DOHH2 (cell line): ENCODE data around the gene PIGL.

ENCODE experiments used
- H3F3A ChIP-seq: fragments of 200-600 bp; sonication (generic), shearing (Covaris generic); 2 replicates; pipeline ENCODE4 v1.6.0; 2016; ENCODE audit warnings: antibody characterized with exemption, mild to moderate bottlenecking; ENCODE audit not compliant: control insufficient read depth, insufficient read depth
- H3K27ac ChIP-seq: fragments of 200-600 bp; sonication (generic); 2 replicates; pipeline ENCODE4 v1.5.1; 2014; ENCODE audit warnings: low read depth, mild to moderate bottlenecking, low read length, moderate library complexity
- H3K27me3 ChIP-seq: fragments of 200-600 bp; sonication (generic); 2 replicates; pipeline ENCODE4 v1.6.1; 2014; ENCODE audit warnings: mild to moderate bottlenecking, low read length, mixed read lengths; ENCODE audit not compliant: control insufficient read depth
- H3K36me3 ChIP-seq: fragments of 200-600 bp; sonication (generic); 2 replicates; pipeline ENCODE4 v1.6.1; 2014; ENCODE audit warnings: mild to moderate bottlenecking, low read length, moderate library complexity, mixed read lengths; ENCODE audit not compliant: control insufficient read depth
- H3K4me1 ChIP-seq: fragments of 200-600 bp; sonication (generic); 2 replicates; pipeline ENCODE4 v1.6.1; 2014; ENCODE audit warnings: mild to moderate bottlenecking, low read length, mixed read lengths; ENCODE audit not compliant: control insufficient read depth
- H3K4me2 ChIP-seq: fragments of 200-600 bp; sonication (generic); 2 replicates; pipeline ENCODE4 v1.6.0; 2014; ENCODE audit warnings: mild to moderate bottlenecking, low read length, moderate library complexity
- H3K4me3 ChIP-seq: fragments of 200-600 bp; sonication (generic); 2 replicates; pipeline ENCODE4 v1.5.1; 2014; ENCODE audit warnings: mild to moderate bottlenecking, low read length, mixed read lengths
- H3K79me2 ChIP-seq: fragments of 200-600 bp; sonication (generic); 2 replicates; pipeline ENCODE4 v1.6.1; 2014; ENCODE audit warnings: mild to moderate bottlenecking, low read length, mixed read lengths; ENCODE audit not compliant: control insufficient read depth
- H3K9me2 ChIP-seq: fragments of 200-600 bp; sonication (generic); replicated peaks from 2 replicates; pipeline ENCODE4 v1.6.1; 2014; ENCODE audit warnings: mild to moderate bottlenecking, low read length, mixed read lengths; ENCODE audit not compliant: control insufficient read depth
- H3K9me3 ChIP-seq: fragments of 200-600 bp; sonication (generic); 2 replicates; pipeline ENCODE4 v1.6.1; 2014; ENCODE audit warnings: antibody characterized with exemption, low read length, mixed read lengths; ENCODE audit not compliant: control insufficient read depth, insufficient read depth
- H4K20me1 ChIP-seq: fragments of 200-600 bp; sonication (generic); 2 replicates; pipeline ENCODE4 v1.6.0; 2014; ENCODE audit warnings: low read depth, mild to moderate bottlenecking, antibody characterized with exemption, low read length, moderate library complexity; ENCODE audit not compliant: control insufficient read depth, insufficient read depth
- EZH2phosphoT487 ChIP-seq: fragments of 200-600 bp; sonication (generic); IDR thresholded peaks from 2 replicates; pipeline ENCODE4 v1.6.1; 2017; ENCODE audit warnings: borderline replicate concordance, mild to moderate bottlenecking, antibody characterized with exemption, low read length, moderate library complexity, mixed read lengths
- TF ChIP-seq, protein P1 (sequence below): fragments of 200-600 bp; sonication (generic); IDR thresholded peaks from one replicate; pipeline ENCODE4 v1.5.1; 2014; ENCODE audit warnings: antibody characterized with exemption, mild to moderate bottlenecking, low read depth, low read length; ENCODE audit not compliant: poor library complexity, severe bottlenecking

Gene PIGL

GRCh38 chr17:16212793-16213192 lies 4.2 kb upstream of the PIGL start:
- Histone ChIP-seq H3K9me2 (no peaks in the 10 kb centered on the region), H3K27me3 (no peaks in the 10 kb centered on the region), H4K20me1 (peaks cover 20% of the 10 kb centered on the region; the same call in 1 of the 2 replicates), H3F3A (peaks cover 9% of the 10 kb centered on the region; the same call in 1 of the 2 replicates), H3K9me3 (no peaks in the 10 kb centered on the region), H3K4me3 (no peak overlapping the region), H3K4me2 (0 out of 2 replicates have a peak overlapping the region, but pooled peaks have one; percentile 83), H3K27ac (no peak overlapping the region), H3K36me3 (peaks cover 5% of the 10 kb centered on the region; the same call in 1 of the 2 replicates), H3K4me1 (peaks cover 27% of the 10 kb centered on the region), H3K79me2 (peaks cover 97% of the 10 kb centered on the region)
- TF ChIP-seq EZH2phosphoT487: no peak
- TF ChIP-seq, protein P1, sequence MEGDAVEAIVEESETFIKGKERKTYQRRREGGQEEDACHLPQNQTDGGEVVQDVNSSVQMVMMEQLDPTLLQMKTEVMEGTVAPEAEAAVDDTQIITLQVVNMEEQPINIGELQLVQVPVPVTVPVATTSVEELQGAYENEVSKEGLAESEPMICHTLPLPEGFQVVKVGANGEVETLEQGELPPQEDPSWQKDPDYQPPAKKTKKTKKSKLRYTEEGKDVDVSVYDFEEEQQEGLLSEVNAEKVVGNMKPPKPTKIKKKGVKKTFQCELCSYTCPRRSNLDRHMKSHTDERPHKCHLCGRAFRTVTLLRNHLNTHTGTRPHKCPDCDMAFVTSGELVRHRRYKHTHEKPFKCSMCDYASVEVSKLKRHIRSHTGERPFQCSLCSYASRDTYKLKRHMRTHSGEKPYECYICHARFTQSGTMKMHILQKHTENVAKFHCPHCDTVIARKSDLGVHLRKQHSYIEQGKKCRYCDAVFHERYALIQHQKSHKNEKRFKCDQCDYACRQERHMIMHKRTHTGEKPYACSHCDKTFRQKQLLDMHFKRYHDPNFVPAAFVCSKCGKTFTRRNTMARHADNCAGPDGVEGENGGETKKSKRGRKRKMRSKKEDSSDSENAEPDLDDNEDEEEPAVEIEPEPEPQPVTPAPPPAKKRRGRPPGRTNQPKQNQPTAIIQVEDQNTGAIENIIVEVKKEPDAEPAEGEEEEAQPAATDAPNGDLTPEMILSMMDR: no peak

- Histone ChIP-seq H3K27ac (peak overlapping the region; percentile 84), H3K79me2 (peaks cover 99% of the 10 kb centered on the region), H4K20me1 (peaks cover 20% of the 10 kb centered on the region; the same call in 1 of the 2 replicates), H3K4me2 (peak overlapping the region; percentile 83), H3K36me3 (peaks cover 5% of the 10 kb centered on the region; the same call in 1 of the 2 replicates), H3K9me3 (no peaks in the 10 kb centered on the region), H3K27me3 (no peaks in the 10 kb centered on the region), H3K9me2 (no peaks in the 10 kb centered on the region), H3K4me3 (peak overlapping the region; percentile 98), H3K4me1 (peaks cover 33% of the 10 kb centered on the region), H3F3A (peaks cover 9% of the 10 kb centered on the region; the same call in 1 of the 2 replicates)
- TF ChIP-seq EZH2phosphoT487: no peak
- TF ChIP-seq, protein P1: no peak
These were observed 2.6 kb upstream of the PIGL start for GRCh38 chr17:16214190-16215001.

DNA sequence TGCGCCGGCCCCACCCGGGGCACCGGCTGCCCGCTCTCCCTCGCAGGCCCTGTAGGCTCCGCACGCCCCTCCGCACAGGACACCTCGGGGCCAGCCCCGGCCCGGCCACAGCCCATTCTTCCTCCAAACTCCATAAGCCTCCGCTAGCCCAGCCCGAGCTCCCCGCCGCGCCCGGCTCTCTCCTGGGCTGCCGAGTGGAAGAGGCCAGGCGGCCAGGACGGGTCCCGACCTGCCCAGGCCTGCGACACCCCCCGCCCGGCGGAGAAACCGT lies 2.1 kb upstream of the PIGL start:
- H3K4me2 ChIP-seq: peak overlapping the region; percentile 83
- TF ChIP-seq EZH2phosphoT487: no peak
- TF ChIP-seq, protein P1: no peak
- H3K9me3 ChIP-seq: no peaks in the 10 kb centered on the region
- H3K36me3 ChIP-seq: peaks cover 5% of the 10 kb centered on the region; the same call in 1 of the 2 replicates
- H3K79me2 ChIP-seq: peaks cover 99% of the 10 kb centered on the region
- H3K27me3 ChIP-seq: no peaks in the 10 kb centered on the region
- H3K9me2 ChIP-seq: no peaks in the 10 kb centered on the region
- peak overlapping the region; percentile 84 for H3K27ac ChIP-seq
- peaks cover 20% of the 10 kb centered on the region; the same call in 1 of the 2 replicates for H4K20me1 ChIP-seq
- H3K4me3 ChIP-seq: peak overlapping the region; percentile 98
- H3F3A ChIP-seq: peaks cover 9% of the 10 kb centered on the region; the same call in 1 of the 2 replicates
- peaks cover 33% of the 10 kb centered on the region for H3K4me1 ChIP-seq
